ENCODE data around the gene MRTFB.

The MRTFB gene

DNA sequence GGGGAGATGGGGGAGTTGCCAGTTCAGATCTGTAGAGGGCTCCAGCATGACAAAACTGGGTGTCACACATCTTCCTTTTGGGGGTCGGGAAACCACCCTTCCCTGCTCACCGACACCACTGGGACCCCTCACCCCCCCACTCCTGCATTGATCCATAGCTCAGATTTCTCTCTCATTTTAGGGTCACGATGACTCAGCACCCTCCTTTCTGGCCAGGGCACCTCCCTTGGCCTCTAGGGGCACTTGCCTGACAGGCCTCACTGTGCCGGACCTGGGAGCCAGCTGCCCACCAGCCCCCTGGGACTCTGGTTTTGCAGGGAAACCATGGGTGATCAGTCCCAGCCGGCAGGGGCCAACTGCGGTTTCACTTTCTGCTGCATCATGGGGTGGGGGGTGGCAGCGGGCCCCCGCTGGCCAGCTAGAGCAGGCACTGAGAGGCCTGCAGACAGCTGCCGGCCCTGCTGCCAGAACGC, 239.4 kb downstream of the MRTFB start:
- ATAC-seq (ENCODE audit: insufficient read depth, low read depth) = peak; percentile 23; the same call in 2 of the 3 replicates
- H3K79me2 ChIP-seq (ENCODE audit: insufficient read depth, low read length) = peaks cover 3% of the 10 kb centered on the region; the same call in 1 of the 2 replicates
- no peak overlapping the region for H3K27ac ChIP-seq (ENCODE audit: low read length)
- peaks cover 51% of the 10 kb centered on the region for H3K4me1 ChIP-seq (ENCODE audit: insufficient read depth, low read length)
- 0 out of 2 replicates have a peak, but pooled peaks cover 3% of the 10 kb centered on the region for H4K20me1 ChIP-seq (ENCODE audit: insufficient read depth, low read length)
- peak overlapping the region; percentile 37; the same call in 1 of the 2 replicates for H3K4me2 ChIP-seq (ENCODE audit: insufficient read depth, low read length)
- peak; percentile 64 for DNase-seq
- H3K9me3 ChIP-seq (ENCODE audit: insufficient read depth, low read length, severe bottlenecking) = no peaks in the 10 kb centered on the region
- no peak overlapping the region for H2AFZ ChIP-seq (ENCODE audit: low read depth, low read length)
- no peaks in the 10 kb centered on the region for H3K36me3 ChIP-seq (ENCODE audit: insufficient read depth, low read length)
- H3K4me3 ChIP-seq (ENCODE audit: low read depth in 1 of 2, low read length in 2 of 2) = no peak overlapping the region
- H3K9ac ChIP-seq (ENCODE audit: low read depth, low read length) = no peak overlapping the region; the same call in 1 of the 2 replicates
- TF ChIP-seq, protein P1, sequence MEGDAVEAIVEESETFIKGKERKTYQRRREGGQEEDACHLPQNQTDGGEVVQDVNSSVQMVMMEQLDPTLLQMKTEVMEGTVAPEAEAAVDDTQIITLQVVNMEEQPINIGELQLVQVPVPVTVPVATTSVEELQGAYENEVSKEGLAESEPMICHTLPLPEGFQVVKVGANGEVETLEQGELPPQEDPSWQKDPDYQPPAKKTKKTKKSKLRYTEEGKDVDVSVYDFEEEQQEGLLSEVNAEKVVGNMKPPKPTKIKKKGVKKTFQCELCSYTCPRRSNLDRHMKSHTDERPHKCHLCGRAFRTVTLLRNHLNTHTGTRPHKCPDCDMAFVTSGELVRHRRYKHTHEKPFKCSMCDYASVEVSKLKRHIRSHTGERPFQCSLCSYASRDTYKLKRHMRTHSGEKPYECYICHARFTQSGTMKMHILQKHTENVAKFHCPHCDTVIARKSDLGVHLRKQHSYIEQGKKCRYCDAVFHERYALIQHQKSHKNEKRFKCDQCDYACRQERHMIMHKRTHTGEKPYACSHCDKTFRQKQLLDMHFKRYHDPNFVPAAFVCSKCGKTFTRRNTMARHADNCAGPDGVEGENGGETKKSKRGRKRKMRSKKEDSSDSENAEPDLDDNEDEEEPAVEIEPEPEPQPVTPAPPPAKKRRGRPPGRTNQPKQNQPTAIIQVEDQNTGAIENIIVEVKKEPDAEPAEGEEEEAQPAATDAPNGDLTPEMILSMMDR (IDR thresholded peaks at IDR 0.05; ENCODE audit: borderline replicate concordance, extremely low read depth, low read length, poor library complexity, severe bottlenecking) = peak; percentile 6
- TF ChIP-seq EZH2 (IDR thresholded peaks at IDR 0.05; ENCODE audit: borderline replicate concordance, low read depth, low read length, severe bottlenecking) = no peak
- no peaks in the 10 kb centered on the region for H3K27me3 ChIP-seq (ENCODE audit: insufficient read depth, low read length, poor library complexity)

DNA sequence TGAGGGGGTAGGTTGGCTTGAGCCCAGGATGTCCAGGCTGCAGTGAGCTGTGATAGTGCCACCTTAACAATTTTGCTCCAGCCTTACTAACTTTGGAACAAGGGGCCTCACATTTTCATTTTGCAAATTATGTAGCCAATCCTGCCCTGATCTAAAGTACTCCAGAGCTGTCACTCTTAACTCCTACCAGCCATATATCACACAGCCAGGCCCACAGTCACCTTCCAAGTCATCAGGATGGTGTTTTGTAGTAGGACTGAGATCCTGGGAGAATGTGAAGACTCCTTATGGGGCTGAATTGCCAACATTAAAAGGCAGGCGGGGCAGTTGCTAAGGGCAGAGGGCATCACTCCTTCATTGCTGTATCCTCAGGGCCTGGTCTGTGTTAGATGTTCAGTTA, 243.0 kb downstream of the MRTFB start:
- no peaks in the 10 kb centered on the region for H3K36me3 ChIP-seq (ENCODE audit: insufficient read depth, low read length)
- no peak overlapping the region for H2AFZ ChIP-seq (ENCODE audit: low read depth, low read length)

DNA sequence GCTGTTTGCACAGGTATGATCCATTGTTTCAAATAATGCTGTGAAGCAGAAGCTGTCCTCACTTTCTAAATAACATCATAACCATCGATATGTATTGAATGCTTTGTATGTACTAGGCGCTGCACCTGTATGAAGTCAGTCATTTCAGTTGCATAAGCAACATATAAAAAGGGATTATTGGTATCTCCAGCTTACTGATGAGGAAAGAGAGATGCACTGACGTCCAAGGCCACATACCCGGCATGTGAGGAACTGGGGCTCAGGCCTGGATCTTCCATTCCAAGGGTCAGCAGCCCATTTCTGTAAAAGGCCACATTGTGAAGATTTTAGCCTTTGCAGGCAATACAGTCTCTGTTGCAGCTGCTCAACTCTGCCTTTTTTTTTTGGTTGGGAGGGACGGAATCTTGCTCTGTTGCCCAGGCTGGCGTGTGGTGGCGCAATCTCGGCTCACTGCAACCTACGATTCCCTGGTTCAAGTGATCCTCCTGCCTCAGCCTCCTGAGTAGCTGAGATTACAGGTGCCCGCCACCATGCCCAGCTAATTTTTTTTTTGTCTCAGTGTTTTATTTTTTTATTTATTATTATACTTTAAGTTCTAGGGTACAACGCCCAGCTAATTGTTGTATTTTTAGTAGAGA, 244.7 kb downstream of the MRTFB start:
- H3K9ac ChIP-seq (ENCODE audit: low read depth, low read length) = no peak overlapping the region
- no peaks in the 10 kb centered on the region for H4K20me1 ChIP-seq (ENCODE audit: insufficient read depth, low read length)
- no peak overlapping the region for H3K27ac ChIP-seq (ENCODE audit: low read length)
- no peak overlapping the region for H3K4me2 ChIP-seq (ENCODE audit: insufficient read depth, low read length)
- H3K4me1 ChIP-seq (ENCODE audit: insufficient read depth, low read length) = peaks cover 5% of the 10 kb centered on the region
- H3K36me3 ChIP-seq (ENCODE audit: insufficient read depth, low read length) = no peaks in the 10 kb centered on the region
- no peak for TF ChIP-seq EZH2 (IDR thresholded peaks at IDR 0.05; ENCODE audit: borderline replicate concordance, low read depth, low read length, severe bottlenecking)
- TF ChIP-seq, protein P1 (IDR thresholded peaks at IDR 0.05; ENCODE audit: borderline replicate concordance, extremely low read depth, low read length, poor library complexity, severe bottlenecking) = no peak
- no peaks in the 10 kb centered on the region for H3K27me3 ChIP-seq (ENCODE audit: insufficient read depth, low read length, poor library complexity)
- no peaks in the 10 kb centered on the region for H3K9me3 ChIP-seq (ENCODE audit: insufficient read depth, low read length, severe bottlenecking)
- no peak overlapping the region for H2AFZ ChIP-seq (ENCODE audit: low read depth, low read length)
- no peak for DNase-seq
- H3K4me3 ChIP-seq (ENCODE audit: low read depth in 1 of 2, low read length in 2 of 2) = no peak overlapping the region
- ATAC-seq (ENCODE audit: insufficient read depth, low read depth) = no peak
- no peaks in the 10 kb centered on the region for H3K79me2 ChIP-seq (ENCODE audit: insufficient read depth, low read length)

More for the DNA sequence above, 243.0 kb downstream of the MRTFB start:
- no peak overlapping the region for H3K27ac ChIP-seq (ENCODE audit: low read length)
- no peaks in the 10 kb centered on the region for H4K20me1 ChIP-seq (ENCODE audit: insufficient read depth, low read length)
- no peak overlapping the region for H3K4me2 ChIP-seq (ENCODE audit: insufficient read depth, low read length)
- no peaks in the 10 kb centered on the region for H3K9me3 ChIP-seq (ENCODE audit: insufficient read depth, low read length, severe bottlenecking)
- H3K79me2 ChIP-seq (ENCODE audit: insufficient read depth, low read length) = peaks cover 3% of the 10 kb centered on the region; the same call in 1 of the 2 replicates
- H3K9ac ChIP-seq (ENCODE audit: low read depth, low read length) = no peak overlapping the region
- no peaks in the 10 kb centered on the region for H3K27me3 ChIP-seq (ENCODE audit: insufficient read depth, low read length, poor library complexity)
- H3K4me3 ChIP-seq (ENCODE audit: low read depth in 1 of 2, low read length in 2 of 2) = no peak overlapping the region
- H3K4me1 ChIP-seq (ENCODE audit: insufficient read depth, low read length) = peaks cover 22% of the 10 kb centered on the region
- no peak for DNase-seq
- no peak for ATAC-seq (ENCODE audit: insufficient read depth, low read depth)
- TF ChIP-seq, protein P1 (IDR thresholded peaks at IDR 0.05; ENCODE audit: borderline replicate concordance, extremely low read depth, low read length, poor library complexity, severe bottlenecking) = no peak
- no peak for TF ChIP-seq EZH2 (IDR thresholded peaks at IDR 0.05; ENCODE audit: borderline replicate concordance, low read depth, low read length, severe bottlenecking)
